ENCODE data around the gene MC2R.

Gene MC2R

DNA sequence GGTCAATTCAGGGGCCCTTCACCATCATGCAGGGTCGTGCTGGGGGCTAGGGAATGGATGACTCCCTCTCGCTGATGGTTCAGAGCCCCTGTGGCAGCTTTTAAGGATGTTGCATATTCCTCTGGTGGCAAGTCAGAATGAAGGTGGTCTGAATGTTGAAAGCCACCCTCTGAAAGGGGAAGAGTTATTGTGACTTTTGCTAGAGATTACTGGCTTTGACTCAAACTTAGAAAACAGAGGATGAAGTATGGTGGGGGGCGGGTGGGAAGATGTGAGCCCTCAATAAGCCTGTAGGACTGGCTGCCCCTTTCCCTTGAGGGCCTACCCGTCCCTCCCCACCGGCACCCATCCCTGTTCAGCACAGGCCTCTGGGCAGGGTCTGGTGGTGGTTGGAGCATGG, 23.2 kb downstream of the MC2R start (continued):
- TF ChIP-seq, protein P1, sequence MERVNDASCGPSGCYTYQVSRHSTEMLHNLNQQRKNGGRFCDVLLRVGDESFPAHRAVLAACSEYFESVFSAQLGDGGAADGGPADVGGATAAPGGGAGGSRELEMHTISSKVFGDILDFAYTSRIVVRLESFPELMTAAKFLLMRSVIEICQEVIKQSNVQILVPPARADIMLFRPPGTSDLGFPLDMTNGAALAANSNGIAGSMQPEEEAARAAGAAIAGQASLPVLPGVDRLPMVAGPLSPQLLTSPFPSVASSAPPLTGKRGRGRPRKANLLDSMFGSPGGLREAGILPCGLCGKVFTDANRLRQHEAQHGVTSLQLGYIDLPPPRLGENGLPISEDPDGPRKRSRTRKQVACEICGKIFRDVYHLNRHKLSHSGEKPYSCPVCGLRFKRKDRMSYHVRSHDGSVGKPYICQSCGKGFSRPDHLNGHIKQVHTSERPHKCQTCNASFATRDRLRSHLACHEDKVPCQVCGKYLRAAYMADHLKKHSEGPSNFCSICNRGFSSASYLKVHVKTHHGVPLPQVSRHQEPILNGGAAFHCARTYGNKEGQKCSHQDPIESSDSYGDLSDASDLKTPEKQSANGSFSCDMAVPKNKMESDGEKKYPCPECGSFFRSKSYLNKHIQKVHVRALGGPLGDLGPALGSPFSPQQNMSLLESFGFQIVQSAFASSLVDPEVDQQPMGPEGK (CRISPR knock-in tag; IDR thresholded peaks at IDR 0.05; ENCODE audit: borderline replicate concordance): no peak
- TF ChIP-seq GLIS3 (CRISPR knock-in tag; IDR thresholded peaks at IDR 0.05) (no peak), ZNF8 (CRISPR knock-in tag; IDR thresholded peaks at IDR 0.05) (no peak), BACH2 (CRISPR knock-in tag; IDR thresholded peaks at IDR 0.05; ENCODE audit: borderline replicate concordance) (no peak)
- TF ChIP-seq, protein P2, sequence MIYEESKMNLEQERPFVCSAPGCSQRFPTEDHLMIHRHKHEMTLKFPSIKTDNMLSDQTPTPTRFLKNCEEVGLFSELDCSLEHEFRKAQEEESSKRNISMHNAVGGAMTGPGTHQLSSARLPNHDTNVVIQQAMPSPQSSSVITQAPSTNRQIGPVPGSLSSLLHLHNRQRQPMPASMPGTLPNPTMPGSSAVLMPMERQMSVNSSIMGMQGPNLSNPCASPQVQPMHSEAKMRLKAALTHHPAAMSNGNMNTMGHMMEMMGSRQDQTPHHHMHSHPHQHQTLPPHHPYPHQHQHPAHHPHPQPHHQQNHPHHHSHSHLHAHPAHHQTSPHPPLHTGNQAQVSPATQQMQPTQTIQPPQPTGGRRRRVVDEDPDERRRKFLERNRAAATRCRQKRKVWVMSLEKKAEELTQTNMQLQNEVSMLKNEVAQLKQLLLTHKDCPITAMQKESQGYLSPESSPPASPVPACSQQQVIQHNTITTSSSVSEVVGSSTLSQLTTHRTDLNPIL (CRISPR knock-in tag; IDR thresholded peaks at IDR 0.05; ENCODE audit: low read depth): no peak

DNA sequence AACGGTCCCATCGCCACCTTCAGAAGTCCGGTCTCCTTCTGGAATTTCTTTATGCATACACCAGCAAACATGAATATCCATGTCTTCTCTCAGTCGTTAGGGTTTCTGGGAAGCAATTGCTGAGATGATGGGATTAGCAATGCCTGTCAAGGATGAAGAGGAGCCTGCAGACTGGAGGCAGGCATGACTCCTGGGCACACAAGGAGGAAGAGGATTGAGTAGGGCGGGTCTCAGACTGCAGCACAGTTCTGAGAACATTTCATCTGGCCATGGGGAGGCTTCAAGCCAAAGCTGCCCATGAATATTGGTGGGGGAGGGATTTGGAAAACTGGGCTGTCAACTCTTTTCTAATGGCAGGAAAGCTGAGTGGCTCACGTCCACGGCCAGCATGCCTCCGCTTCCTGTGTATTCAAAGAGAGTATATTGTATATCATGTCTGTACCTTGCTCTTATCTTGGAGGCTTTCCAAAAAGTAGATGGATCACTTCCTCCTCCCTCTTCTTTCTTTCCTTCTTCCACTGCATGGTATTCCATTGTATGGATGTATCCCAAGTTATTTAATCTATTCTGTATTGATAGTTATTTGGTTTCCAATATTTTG, 24.5 kb downstream of the MC2R start:
- no peak for ATAC-seq
- TF ChIP-seq ESRRG (CRISPR knock-in tag; IDR thresholded peaks at IDR 0.05): no peak
- no peak for TF ChIP-seq BACH2 (CRISPR knock-in tag; IDR thresholded peaks at IDR 0.05; ENCODE audit: borderline replicate concordance)
- TF ChIP-seq ZNF70 (CRISPR knock-in tag; IDR thresholded peaks at IDR 0.05): no peak
- TF ChIP-seq ISL1 (CRISPR knock-in tag; IDR thresholded peaks at IDR 0.05): no peak
- TF ChIP-seq ZFP3 (CRISPR knock-in tag; IDR thresholded peaks at IDR 0.05): no peak
- no peak for TF ChIP-seq TOX (CRISPR knock-in tag; IDR thresholded peaks at IDR 0.05; ENCODE audit: borderline replicate concordance)
- no peak for TF ChIP-seq SNAI2 (CRISPR knock-in tag; IDR thresholded peaks at IDR 0.05)
- TF ChIP-seq OSR1 (CRISPR knock-in tag; IDR thresholded peaks at IDR 0.05): no peak

DNA sequence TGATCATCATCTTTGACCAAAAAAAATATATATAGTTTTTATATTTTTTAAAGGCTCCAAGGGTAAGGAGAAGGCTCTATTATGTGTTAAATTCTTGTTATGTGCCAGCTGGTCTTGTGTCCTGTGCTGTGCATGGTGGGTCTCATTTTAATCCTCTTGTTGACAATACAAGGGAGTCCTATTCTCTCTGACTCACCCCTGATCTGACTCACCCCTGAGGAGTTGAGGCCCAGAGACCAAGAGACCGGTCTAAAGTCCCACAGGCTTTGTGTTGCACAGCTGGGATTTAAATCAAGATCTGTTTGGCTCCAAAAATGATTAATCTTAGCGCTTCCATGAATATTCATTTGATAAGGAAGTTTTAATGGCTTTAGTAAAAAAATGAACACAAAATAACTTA, 25.7 kb downstream of the MC2R start:
- ATAC-seq: no peak

More for the DNA sequence above, 25.7 kb downstream of the MC2R start:
- TF ChIP-seq TCF4 (CRISPR knock-in tag; IDR thresholded peaks at IDR 0.05; ENCODE audit: borderline replicate concordance) (no peak), ARNTL (CRISPR knock-in tag; IDR thresholded peaks at IDR 0.05; ENCODE audit: borderline replicate concordance, low read depth) (no peak), ZFP3 (CRISPR knock-in tag; IDR thresholded peaks at IDR 0.05) (no peak), ZFP30 (CRISPR knock-in tag; IDR thresholded peaks at IDR 0.05) (no peak)
- TF ChIP-seq, protein P1 (CRISPR knock-in tag; IDR thresholded peaks at IDR 0.05; ENCODE audit: borderline replicate concordance): no peak
- TF ChIP-seq, protein P2 (CRISPR knock-in tag; IDR thresholded peaks at IDR 0.05; ENCODE audit: low read depth): no peak
- TF ChIP-seq, protein P3, sequence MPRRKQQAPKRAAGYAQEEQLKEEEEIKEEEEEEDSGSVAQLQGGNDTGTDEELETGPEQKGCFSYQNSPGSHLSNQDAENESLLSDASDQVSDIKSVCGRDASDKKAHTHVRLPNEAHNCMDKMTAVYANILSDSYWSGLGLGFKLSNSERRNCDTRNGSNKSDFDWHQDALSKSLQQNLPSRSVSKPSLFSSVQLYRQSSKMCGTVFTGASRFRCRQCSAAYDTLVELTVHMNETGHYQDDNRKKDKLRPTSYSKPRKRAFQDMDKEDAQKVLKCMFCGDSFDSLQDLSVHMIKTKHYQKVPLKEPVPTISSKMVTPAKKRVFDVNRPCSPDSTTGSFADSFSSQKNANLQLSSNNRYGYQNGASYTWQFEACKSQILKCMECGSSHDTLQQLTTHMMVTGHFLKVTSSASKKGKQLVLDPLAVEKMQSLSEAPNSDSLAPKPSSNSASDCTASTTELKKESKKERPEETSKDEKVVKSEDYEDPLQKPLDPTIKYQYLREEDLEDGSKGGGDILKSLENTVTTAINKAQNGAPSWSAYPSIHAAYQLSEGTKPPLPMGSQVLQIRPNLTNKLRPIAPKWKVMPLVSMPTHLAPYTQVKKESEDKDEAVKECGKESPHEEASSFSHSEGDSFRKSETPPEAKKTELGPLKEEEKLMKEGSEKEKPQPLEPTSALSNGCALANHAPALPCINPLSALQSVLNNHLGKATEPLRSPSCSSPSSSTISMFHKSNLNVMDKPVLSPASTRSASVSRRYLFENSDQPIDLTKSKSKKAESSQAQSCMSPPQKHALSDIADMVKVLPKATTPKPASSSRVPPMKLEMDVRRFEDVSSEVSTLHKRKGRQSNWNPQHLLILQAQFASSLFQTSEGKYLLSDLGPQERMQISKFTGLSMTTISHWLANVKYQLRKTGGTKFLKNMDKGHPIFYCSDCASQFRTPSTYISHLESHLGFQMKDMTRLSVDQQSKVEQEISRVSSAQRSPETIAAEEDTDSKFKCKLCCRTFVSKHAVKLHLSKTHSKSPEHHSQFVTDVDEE (CRISPR knock-in tag; IDR thresholded peaks at IDR 0.05): no peak
- TF ChIP-seq, protein P4, sequence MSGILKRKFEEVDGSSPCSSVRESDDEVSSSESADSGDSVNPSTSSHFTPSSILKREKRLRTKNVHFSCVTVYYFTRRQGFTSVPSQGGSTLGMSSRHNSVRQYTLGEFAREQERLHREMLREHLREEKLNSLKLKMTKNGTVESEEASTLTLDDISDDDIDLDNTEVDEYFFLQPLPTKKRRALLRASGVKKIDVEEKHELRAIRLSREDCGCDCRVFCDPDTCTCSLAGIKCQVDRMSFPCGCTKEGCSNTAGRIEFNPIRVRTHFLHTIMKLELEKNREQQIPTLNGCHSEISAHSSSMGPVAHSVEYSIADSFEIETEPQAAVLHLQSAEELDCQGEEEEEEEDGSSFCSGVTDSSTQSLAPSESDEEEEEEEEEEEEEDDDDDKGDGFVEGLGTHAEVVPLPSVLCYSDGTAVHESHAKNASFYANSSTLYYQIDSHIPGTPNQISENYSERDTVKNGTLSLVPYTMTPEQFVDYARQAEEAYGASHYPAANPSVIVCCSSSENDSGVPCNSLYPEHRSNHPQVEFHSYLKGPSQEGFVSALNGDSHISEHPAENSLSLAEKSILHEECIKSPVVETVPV (CRISPR knock-in tag; IDR thresholded peaks at IDR 0.05): no peak

Data from SK-N-SH treated with all-trans-retinoic acid at 6 μM for 48 hours (cell line).